NCI-H1092 treated with DMSO at 0.1 percent for 48 hours (cell line): ENCODE measurements around the gene CCDC34.

Source experiments
- DNase-seq: peaks from one replicate; lab custom pipeline; 2025; lab: John Stamatoyannopoulos, UW

Gene CCDC34

GRCh38 chr11:27392278-27393114, 29.5 kb upstream of the CCDC34 start:
- no peak for DNase-seq

- DNase-seq: no peak
Measured at GRCh38 chr11:27391331-27392015, 28.5 kb upstream of the CCDC34 start.

- no peak for DNase-seq
Measured at GRCh38 chr11:27390318-27391295, 27.6 kb upstream of the CCDC34 start.

- no peak for DNase-seq
Measured at GRCh38 chr11:27388869-27389268, 25.9 kb upstream of the CCDC34 start.

- no peak for DNase-seq
Measured at GRCh38 chr11:27388001-27388400, 25.0 kb upstream of the CCDC34 start.

- no peak for DNase-seq
Measured at GRCh38 chr11:27387362-27387761, 24.3 kb upstream of the CCDC34 start.

GRCh38 chr11:27386181-27386845, 23.3 kb upstream of the CCDC34 start:
- no peak for DNase-seq

GRCh38 chr11:27385245-27385644, 22.2 kb upstream of the CCDC34 start:
- no peak for DNase-seq

GRCh38 chr11:27384227-27384626, 21.2 kb upstream of the CCDC34 start:
- DNase-seq: no peak

- no peak for DNase-seq
Measured at GRCh38 chr11:27383645-27384044, 20.6 kb upstream of the CCDC34 start.

GRCh38 chr11:27381238-27381666, 18.2 kb upstream of the CCDC34 start:
- no peak for DNase-seq

- DNase-seq: no peak
Measured at GRCh38 chr11:27380771-27381170, 17.8 kb upstream of the CCDC34 start.

- DNase-seq: no peak
Measured at GRCh38 chr11:27379449-27379848, 16.4 kb upstream of the CCDC34 start.

- DNase-seq: no peak
Measured at GRCh38 chr11:27375370-27375769, 12.4 kb upstream of the CCDC34 start.

- DNase-seq: peak; percentile 39
Measured at GRCh38 chr11:27373856-27374602, 11.0 kb upstream of the CCDC34 start.

GRCh38 chr11:27373392-27373791, 10.4 kb upstream of the CCDC34 start:
- DNase-seq: no peak

- DNase-seq: no peak
Measured at GRCh38 chr11:27372164-27372563, 9.1 kb upstream of the CCDC34 start.

- DNase-seq: no peak
Measured at GRCh38 chr11:27371489-27371888, 8.5 kb upstream of the CCDC34 start.

GRCh38 chr11:27370374-27370773, 7.4 kb upstream of the CCDC34 start:
- DNase-seq: no peak

- DNase-seq: peak; percentile 89
Measured at GRCh38 chr11:27367881-27368280, 4.9 kb upstream of the CCDC34 start.

GRCh38 chr11:27363576-27364117, 632 bp upstream of the CCDC34 start:
- DNase-seq: no peak
